Stimulated activated memory B cell treated with anti-CD40 and anti-IgM and Interleukin-4, amounts not matched to agents 10 μg/mL and 1 μg/mL and 100 μg/mL, for 72 hours (primary cell): ENCODE results near the gene EFEMP1.

Experiments used
- ATAC-seq: fragments of 150-1000 bp; cut with Tn5 transposase; 2 replicates; pipeline ENCODE4 v1.10.0; 2021
- H3K27ac Mint-ChIP-seq: one replicate; pipeline ENCODE4 v1.8.0; 2022; ENCODE audit warnings: mild to moderate bottlenecking, mixed read lengths
- H3K27me3 Mint-ChIP-seq: one replicate; pipeline ENCODE4 v1.8.0; 2022; ENCODE audit warnings: mixed read lengths
- H3K36me3 Mint-ChIP-seq: one replicate; pipeline ENCODE4 v1.8.0; 2022; ENCODE audit warnings: mixed read lengths
- H3K4me1 Mint-ChIP-seq: one replicate; pipeline ENCODE4 v1.8.0; 2022; ENCODE audit warnings: mixed read lengths
- H3K4me3 Mint-ChIP-seq: one replicate; pipeline ENCODE4 v1.8.0; 2022; ENCODE audit warnings: mild to moderate bottlenecking, moderate library complexity, mixed read lengths
- H3K9me3 Mint-ChIP-seq: one replicate; pipeline ENCODE4 v1.8.0; 2022; ENCODE audit warnings: mixed read lengths

The EFEMP1 gene

DNA sequence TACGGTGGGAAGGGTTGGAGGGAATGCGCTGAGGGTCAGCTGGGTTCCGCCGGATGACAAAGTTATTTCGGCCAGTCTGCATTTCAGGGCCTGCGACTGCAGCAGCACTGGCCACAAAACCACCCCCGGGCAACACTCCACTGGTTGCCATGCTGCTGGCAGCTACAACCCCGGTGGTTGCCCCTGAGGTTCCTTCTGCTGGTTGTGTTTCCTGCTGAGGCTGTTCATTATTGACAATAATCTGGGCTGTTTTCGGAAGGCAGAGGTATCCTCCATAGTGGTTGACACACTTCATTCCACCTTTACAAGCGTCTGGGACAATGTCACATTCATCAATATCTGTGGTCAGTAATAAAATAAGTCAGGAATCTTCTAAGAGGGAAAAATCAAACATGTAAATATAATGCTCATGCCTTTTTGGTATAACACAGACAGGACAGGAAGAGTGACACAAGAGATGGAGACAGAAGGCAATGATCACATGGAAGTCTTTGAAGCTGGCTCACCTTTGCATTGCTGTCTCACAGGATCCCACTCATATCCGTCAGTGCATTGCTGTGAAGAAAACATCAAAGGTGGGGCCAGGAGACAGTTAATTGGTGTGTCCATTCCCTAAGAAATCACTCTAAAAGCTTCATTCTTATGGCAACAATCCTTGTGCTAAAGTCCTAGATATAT lies 5.7 kb downstream of the EFEMP1 start:
- no peaks in the 10 kb centered on the region for H3K4me1 Mint-ChIP-seq
- no peak overlapping the region for H3K27ac Mint-ChIP-seq
- ATAC-seq = no peak
- no peaks in the 10 kb centered on the region for H3K36me3 Mint-ChIP-seq
- H3K27me3 Mint-ChIP-seq = peaks cover 10% of the 10 kb centered on the region
- no peaks in the 10 kb centered on the region for H3K9me3 Mint-ChIP-seq
- H3K4me3 Mint-ChIP-seq = no peak overlapping the region

DNA sequence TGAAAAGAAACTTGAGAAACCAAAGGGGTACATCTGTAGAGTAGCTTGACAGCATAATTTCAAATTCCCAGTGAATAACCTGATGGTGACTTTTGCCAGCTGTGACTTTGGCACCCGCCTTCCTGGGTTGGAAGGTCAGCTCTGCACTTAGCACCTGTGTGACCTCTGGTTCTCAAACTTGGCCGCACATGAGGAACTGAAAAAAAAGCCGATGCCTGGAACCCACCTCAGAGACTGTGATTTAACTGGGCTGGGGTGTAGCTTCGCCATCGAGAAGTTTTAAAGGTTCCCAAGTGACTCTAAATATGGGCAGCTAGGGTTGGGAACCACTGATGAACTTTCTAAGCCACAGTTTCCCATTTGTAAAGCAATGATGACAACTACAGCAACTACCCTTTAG lies 6.5 kb downstream of the EFEMP1 start:
- H3K4me1 Mint-ChIP-seq = no peaks in the 10 kb centered on the region
- no peak overlapping the region for H3K4me3 Mint-ChIP-seq
- no peaks in the 10 kb centered on the region for H3K36me3 Mint-ChIP-seq
- no peak overlapping the region for H3K27ac Mint-ChIP-seq
- no peaks in the 10 kb centered on the region for H3K9me3 Mint-ChIP-seq
- ATAC-seq = no peak
- peaks cover 3% of the 10 kb centered on the region for H3K27me3 Mint-ChIP-seq

DNA sequence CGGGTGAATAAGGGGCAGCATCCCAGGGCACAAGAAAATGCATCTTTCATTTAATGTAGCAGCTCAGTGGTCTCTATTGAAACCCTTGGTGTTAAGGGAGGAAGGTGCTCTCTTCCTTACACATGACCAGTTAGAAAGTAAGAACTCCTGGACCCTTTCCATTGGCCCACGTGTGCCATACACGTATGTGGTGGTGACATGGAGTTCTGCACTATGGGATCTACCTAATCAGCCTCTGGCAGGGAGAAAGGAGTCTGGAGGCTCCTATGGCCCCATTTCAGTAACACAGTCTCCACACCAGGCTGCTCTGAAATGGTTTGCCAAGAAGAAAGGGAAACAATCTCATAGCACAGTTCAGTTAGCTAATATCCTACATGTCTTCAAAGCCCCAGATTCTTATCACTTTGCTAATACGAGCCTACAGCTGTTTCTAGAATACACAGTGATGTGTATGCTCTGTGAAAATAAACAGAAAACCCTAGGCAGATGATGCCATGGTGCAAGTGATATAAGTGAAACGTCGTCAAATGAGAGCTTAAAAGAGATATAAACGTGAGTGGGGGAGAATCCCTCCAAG lies 7.0 kb downstream of the EFEMP1 start:
- no peak for ATAC-seq
- H3K9me3 Mint-ChIP-seq = no peaks in the 10 kb centered on the region
- no peak overlapping the region for H3K4me3 Mint-ChIP-seq
- H3K27me3 Mint-ChIP-seq = no peaks in the 10 kb centered on the region
- H3K4me1 Mint-ChIP-seq = no peaks in the 10 kb centered on the region
- H3K36me3 Mint-ChIP-seq = no peaks in the 10 kb centered on the region
- H3K27ac Mint-ChIP-seq = no peak overlapping the region

DNA sequence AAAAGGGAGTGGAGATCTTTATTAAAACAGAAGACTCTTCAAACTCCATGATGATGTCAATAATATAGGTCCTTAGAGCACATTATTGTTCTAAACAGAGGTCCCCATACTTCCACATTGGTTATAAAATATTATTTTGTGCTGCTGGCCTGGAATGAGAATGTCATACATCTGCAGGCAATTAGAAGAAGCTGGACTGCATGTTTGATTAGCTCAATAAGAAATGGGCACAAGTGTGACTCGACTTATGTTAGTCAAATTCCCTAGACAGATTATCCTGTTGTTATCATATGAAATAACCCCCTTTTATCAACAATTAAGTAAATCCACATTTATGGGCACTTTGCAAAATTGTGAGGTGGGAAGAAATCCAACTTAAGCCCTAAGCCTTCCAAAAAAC lies 8.8 kb downstream of the EFEMP1 start:
- no peak for ATAC-seq
- Mint-ChIP-seq H3K27ac (no peak overlapping the region), H3K4me1 (no peaks in the 10 kb centered on the region), H3K27me3 (no peaks in the 10 kb centered on the region), H3K4me3 (no peak overlapping the region), H3K9me3 (no peaks in the 10 kb centered on the region), H3K36me3 (no peaks in the 10 kb centered on the region)

DNA sequence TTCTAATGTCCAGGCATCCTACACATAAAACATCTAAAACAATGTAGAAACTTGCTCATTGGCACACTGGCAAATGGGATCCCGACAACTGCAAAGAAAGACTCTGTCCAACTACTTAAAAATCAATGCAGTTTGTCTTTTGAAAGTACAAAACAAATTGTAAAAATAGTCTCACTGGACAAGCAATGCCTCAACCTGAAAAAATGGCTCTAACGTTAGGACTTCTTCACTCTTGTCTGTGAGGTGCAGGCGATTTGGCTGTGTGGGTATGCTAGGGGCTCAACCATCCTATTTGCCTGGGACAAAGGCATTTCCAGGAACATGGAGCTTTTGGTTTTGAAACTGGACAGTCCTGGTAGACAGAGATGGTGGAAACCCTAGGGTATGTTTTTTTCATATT lies 10.7 kb downstream of the EFEMP1 start:
- no peaks in the 10 kb centered on the region for H3K27me3 Mint-ChIP-seq
- no peak overlapping the region for H3K4me3 Mint-ChIP-seq
- no peak for ATAC-seq

DNA sequence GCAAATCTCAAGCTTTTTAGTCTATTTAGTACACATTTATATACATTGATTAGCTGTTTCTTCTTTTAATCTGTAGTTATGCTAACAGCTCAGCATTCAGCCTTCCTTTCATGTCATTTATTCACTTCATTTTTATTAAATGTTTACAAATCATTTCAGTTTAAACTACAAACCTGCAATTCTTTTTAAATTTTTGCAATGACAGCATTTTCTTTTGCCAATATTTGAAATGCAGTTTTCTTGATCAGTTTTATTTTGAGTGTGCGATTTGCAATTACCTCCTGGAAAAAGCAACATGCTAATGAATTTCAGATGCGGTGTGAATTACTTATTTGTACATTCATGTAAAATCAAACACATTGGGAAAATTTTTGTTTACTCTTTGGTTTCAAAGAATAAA lies 13.5 kb downstream of the EFEMP1 start:
- H3K27me3 Mint-ChIP-seq = no peaks in the 10 kb centered on the region
- H3K9me3 Mint-ChIP-seq = no peaks in the 10 kb centered on the region
- H3K36me3 Mint-ChIP-seq = no peaks in the 10 kb centered on the region
- H3K27ac Mint-ChIP-seq = no peak overlapping the region
- ATAC-seq = no peak
- H3K4me1 Mint-ChIP-seq = no peaks in the 10 kb centered on the region
- H3K4me3 Mint-ChIP-seq = no peak overlapping the region

More for the DNA sequence above, 10.7 kb downstream of the EFEMP1 start:
- H3K9me3 Mint-ChIP-seq = no peaks in the 10 kb centered on the region
- H3K4me1 Mint-ChIP-seq = no peaks in the 10 kb centered on the region
- no peaks in the 10 kb centered on the region for H3K36me3 Mint-ChIP-seq
- no peak overlapping the region for H3K27ac Mint-ChIP-seq

DNA sequence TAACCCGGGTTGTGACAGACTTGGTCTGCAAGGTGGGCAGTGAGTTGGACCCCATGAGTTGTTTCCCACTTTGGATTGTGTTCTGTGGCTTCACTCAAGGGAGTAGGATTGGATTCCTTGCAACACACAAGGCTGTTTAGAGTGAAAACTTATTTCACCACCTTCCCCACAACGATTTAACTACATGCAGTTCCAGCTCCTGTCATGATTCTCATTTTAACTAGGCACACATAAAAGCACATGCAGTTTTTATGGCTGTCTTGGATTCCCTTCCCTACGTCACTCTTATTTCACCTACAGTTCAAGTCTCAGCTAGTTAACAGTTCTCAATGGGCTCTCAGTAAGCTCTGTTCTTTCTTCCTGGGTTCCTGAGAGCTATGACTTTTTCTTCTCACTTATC lies 15.9 kb downstream of the EFEMP1 start:
- Mint-ChIP-seq H3K9me3 (peaks cover 4% of the 10 kb centered on the region), H3K4me3 (no peak overlapping the region), H3K27ac (no peak overlapping the region), H3K4me1 (no peaks in the 10 kb centered on the region), H3K36me3 (no peaks in the 10 kb centered on the region), H3K27me3 (no peaks in the 10 kb centered on the region)
- ATAC-seq = no peak

DNA sequence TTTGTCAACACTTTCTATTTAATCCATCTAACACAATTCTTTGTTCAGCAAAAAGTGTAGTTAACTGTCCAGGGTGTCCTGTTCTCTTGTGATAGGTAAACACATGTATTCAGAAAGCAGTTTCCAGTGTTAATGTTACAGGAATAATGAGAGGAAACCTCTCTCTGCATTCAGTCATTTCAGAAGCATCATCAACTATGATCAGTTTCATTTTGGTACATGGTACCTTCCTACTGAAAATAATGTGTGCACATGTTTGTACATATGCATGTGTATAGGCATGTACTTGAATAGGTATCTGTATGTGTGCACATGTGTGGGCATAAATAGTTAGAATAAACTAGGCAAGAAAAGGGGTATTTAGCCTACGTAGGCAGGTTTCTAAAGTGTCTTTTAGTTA lies 16.6 kb downstream of the EFEMP1 start:
- Mint-ChIP-seq H3K27me3 (no peaks in the 10 kb centered on the region), H3K4me1 (no peaks in the 10 kb centered on the region), H3K4me3 (no peak overlapping the region), H3K36me3 (no peaks in the 10 kb centered on the region), H3K27ac (no peak overlapping the region), H3K9me3 (peaks cover 4% of the 10 kb centered on the region)
- ATAC-seq = no peak

DNA sequence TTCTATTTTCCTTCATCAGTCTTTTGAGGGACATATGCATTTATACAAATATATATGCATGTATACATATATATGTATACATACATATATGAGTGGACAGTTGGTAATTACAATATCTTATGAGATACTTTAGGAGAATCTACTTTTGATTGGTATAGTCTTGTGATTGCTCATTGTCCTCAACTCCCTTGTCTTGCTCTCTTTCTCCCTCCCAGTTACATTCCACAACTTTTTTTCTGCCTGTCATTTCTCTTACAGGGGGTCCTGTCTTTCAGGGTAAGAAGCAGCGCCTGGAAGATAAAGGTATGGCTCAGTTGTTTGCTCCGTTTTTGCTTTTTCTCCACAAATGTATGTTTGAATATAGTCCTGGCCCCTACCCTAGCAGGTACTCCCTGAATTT lies 19.9 kb downstream of the EFEMP1 start:
- H3K36me3 Mint-ChIP-seq = no peaks in the 10 kb centered on the region
- H3K27ac Mint-ChIP-seq = no peak overlapping the region
- peaks cover 4% of the 10 kb centered on the region for H3K9me3 Mint-ChIP-seq
- H3K27me3 Mint-ChIP-seq = no peaks in the 10 kb centered on the region
- no peaks in the 10 kb centered on the region for H3K4me1 Mint-ChIP-seq
- no peak for ATAC-seq
- no peak overlapping the region for H3K4me3 Mint-ChIP-seq

DNA sequence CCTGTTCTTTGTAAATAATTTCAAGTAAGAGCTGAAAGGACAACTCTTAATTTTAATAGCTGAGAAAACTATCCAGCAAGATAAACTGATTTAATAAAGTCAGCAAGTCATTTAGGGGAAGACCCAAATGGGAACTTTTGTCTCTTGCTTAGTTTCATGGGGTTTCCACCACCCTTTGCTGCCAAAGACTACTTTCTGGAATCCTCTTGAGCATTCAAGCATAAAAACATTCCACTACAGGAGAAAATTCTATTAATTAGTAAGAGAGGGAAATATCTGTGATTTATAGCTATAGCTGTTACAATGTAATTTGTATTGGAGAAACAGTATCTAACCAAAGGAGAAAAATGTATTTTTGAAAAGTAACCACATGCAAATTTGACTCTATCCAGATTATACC lies 20.6 kb downstream of the EFEMP1 start:
- no peak overlapping the region for H3K4me3 Mint-ChIP-seq
- no peak for ATAC-seq
- peaks cover 4% of the 10 kb centered on the region for H3K9me3 Mint-ChIP-seq
- no peaks in the 10 kb centered on the region for H3K27me3 Mint-ChIP-seq
- H3K27ac Mint-ChIP-seq = no peak overlapping the region
- H3K4me1 Mint-ChIP-seq = no peaks in the 10 kb centered on the region
- H3K36me3 Mint-ChIP-seq = no peaks in the 10 kb centered on the region

DNA sequence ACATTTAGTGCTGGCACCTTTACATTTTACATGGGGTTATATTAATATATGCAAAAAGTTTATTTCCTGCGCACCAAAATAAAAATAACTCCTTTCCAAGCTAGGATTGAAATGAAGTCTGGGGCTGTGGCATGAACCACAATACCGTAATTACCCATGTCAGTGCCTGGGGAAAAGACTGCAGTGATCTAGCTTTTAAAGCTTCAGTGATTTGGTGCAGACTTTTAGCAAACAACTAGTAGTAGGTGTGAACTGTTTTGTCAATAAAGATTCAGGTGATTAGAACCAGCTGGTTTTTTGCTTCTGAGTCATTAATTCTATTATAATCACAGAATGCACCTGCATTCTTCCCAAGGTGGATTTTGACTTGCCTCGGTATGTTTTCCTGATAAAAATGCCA lies 21.2 kb downstream of the EFEMP1 start:
- Mint-ChIP-seq H3K36me3 (no peaks in the 10 kb centered on the region), H3K4me1 (no peaks in the 10 kb centered on the region), H3K4me3 (no peak overlapping the region), H3K27me3 (no peaks in the 10 kb centered on the region), H3K27ac (no peak overlapping the region), H3K9me3 (peaks cover 4% of the 10 kb centered on the region)
- no peak for ATAC-seq

DNA sequence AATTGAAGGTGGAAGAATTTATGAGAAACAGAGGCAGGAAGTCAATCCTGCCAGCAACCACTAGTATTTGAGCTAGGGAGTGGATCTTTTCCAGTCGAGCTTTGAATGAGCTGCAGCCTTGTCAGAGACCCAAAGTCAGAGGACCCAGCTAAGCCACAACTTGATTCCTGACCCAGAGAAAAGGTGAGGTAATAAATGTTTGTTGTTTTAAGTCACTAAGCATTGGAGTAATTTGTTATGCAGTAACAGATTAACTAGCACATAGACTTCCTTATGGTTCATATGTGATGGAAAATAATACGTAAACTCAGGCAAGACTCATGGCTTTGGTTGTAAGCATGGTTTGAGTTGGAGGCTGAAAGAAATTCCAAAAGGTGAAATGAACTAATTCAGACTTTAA lies 21.6 kb downstream of the EFEMP1 start:
- H3K27me3 Mint-ChIP-seq = no peaks in the 10 kb centered on the region
- ATAC-seq = no peak
- no peaks in the 10 kb centered on the region for H3K36me3 Mint-ChIP-seq

DNA sequence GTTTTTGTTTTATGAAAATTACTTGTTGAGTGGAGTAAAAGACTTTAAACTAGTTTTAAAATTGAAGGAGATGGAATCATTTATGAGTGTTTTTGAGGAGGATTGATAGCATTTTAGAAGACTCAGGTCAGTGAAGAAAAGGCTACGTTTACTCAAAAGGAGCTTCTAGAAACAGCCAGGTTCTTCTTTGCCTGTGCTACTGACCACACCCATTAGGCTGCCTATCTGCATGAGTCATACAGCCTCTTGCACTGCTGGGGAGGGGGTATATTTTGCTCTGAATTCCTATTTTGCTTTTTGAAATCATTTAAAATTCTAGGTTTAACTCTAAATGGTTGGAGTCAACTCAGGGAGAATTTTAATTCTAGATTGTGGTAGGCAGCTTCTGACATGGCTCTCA lies 22.3 kb downstream of the EFEMP1 start:
- no peaks in the 10 kb centered on the region for H3K4me1 Mint-ChIP-seq
- H3K36me3 Mint-ChIP-seq = no peaks in the 10 kb centered on the region
- H3K27ac Mint-ChIP-seq = no peak overlapping the region
- H3K4me3 Mint-ChIP-seq = no peak overlapping the region
- ATAC-seq = no peak
- H3K27me3 Mint-ChIP-seq = no peaks in the 10 kb centered on the region
- peaks cover 4% of the 10 kb centered on the region for H3K9me3 Mint-ChIP-seq

More for the DNA sequence above, 21.6 kb downstream of the EFEMP1 start:
- Mint-ChIP-seq H3K9me3 (peaks cover 4% of the 10 kb centered on the region), H3K4me1 (no peaks in the 10 kb centered on the region), H3K27ac (no peak overlapping the region), H3K4me3 (no peak overlapping the region)

DNA sequence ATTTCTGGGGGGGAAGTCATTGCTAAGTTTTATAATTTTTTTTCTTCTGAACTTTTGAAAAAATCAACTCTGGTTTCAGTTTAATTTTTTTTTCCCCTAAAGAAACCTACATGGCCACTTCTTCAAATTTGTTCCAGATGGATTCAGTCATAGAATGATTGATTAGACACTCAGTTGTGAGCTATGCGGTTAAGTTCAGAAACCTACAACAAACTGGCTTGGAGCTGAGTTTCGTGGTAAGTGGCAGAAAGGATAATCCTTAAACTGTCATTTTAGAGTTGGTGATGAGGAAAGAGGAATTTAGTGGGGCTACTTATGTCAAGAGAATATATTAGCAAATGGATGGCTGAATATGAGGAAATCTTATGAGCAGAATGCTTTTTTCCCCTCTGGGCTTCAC lies 23.7 kb downstream of the EFEMP1 start:
- Mint-ChIP-seq H3K36me3 (no peaks in the 10 kb centered on the region), H3K27ac (no peak overlapping the region), H3K27me3 (no peaks in the 10 kb centered on the region), H3K9me3 (peaks cover 4% of the 10 kb centered on the region), H3K4me1 (no peaks in the 10 kb centered on the region), H3K4me3 (no peak overlapping the region)
- no peak for ATAC-seq

DNA sequence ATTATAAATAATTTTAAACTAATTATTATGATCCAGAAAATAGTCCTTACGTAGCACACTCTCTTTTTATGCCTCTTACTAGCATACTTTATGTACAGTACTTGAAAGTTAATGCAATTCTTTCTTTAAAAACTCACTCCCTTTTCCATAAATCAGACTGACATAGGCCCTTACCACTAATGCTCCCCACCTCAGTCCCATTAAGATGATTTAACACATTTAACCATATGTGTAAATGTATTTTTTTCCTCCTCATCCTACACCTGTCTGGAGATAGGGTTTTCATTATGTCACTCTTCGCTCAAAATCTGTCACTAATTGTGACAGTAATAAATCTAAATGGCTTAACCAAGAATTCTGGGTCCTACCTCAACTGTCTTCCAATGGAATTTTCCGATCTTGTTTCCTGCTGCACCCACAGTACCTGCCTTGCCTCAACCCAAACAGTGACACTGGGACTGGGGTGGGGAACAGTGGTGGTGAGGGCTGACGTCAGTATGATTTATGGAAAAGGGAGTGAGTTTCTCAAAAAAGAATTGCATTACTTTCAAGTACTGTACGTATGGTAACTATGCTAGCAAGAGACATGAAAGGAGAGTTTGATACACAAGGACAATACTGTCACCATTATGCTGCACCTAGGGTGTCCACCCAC lies 25.1 kb downstream of the EFEMP1 start:
- Mint-ChIP-seq H3K9me3 (no peaks in the 10 kb centered on the region), H3K36me3 (no peaks in the 10 kb centered on the region), H3K27me3 (no peaks in the 10 kb centered on the region), H3K4me3 (no peak overlapping the region), H3K27ac (no peak overlapping the region), H3K4me1 (no peaks in the 10 kb centered on the region)
- ATAC-seq = no peak

DNA sequence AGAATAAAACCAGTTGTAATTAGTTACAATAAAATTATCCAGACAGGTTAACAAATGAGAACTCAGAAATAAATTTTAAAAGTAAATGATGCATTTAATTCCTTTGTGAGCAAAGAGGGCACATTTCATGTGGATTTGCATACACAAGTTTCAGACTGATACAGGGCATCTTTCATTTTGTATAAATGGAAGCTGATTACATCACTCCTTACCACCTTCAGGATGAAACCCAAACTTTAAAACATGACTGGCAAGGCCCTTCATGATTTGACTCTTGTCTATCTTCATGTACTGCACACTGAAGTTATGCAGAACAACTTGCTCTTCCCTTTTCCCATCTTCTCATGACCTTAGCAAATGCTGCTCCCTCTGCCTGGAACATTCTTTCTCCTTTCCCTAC lies 26.9 kb downstream of the EFEMP1 start:
- no peak overlapping the region for H3K27ac Mint-ChIP-seq
- H3K36me3 Mint-ChIP-seq = no peaks in the 10 kb centered on the region
- H3K4me1 Mint-ChIP-seq = no peaks in the 10 kb centered on the region
- no peaks in the 10 kb centered on the region for H3K9me3 Mint-ChIP-seq
- no peaks in the 10 kb centered on the region for H3K27me3 Mint-ChIP-seq
- no peak for ATAC-seq
- H3K4me3 Mint-ChIP-seq = no peak overlapping the region
